Endodermal cell (in vitro differentiated cells): ENCODE measurements around the gene COL4A2. TPM values are rescaled to one million over a fixed set of nuclear protein-coding genes. Genes with fewer than 3 reads are reported as not detected.

Experiments used
- DNase-seq: peaks from one replicate; pipeline ENCODE4 v3.0.0-alpha.2; 2017
- H3K27ac ChIP-seq: 2 replicates; pipeline ENCODE4 v1.5.1; 2013; ENCODE audit warnings: mild to moderate bottlenecking, low read depth, low read length, moderate library complexity
- H3K27me3 ChIP-seq: 2 replicates; pipeline ENCODE4 v1.6.1; 2013; ENCODE audit warnings: mild to moderate bottlenecking, low read length, moderate library complexity; ENCODE audit not compliant: insufficient read depth, control insufficient read depth, poor library complexity, severe bottlenecking
- H3K36me3 ChIP-seq: 2 replicates; pipeline ENCODE4 v1.7.0; 2013; ENCODE audit warnings: mild to moderate bottlenecking, low read length, moderate library complexity; ENCODE audit not compliant: control insufficient read depth, insufficient read depth
- H3K4me1 ChIP-seq: one replicate; pipeline ENCODE4 v1.7.0; 2013; ENCODE audit warnings: low read length; ENCODE audit not compliant: control insufficient read depth, insufficient read depth
- H3K4me3 ChIP-seq: 2 replicates; pipeline ENCODE4 v1.5.1; 2013; ENCODE audit warnings: mild to moderate bottlenecking, low read length, moderate library complexity
- H3K9ac ChIP-seq: 2 replicates; pipeline ENCODE4 v1.6.1; 2013; ENCODE audit warnings: mild to moderate bottlenecking, low read length, moderate library complexity; ENCODE audit not compliant: poor library complexity, severe bottlenecking; ENCODE audit errors: extremely low read depth
- H3K9me3 ChIP-seq: 2 replicates; pipeline ENCODE4 v1.6.1; 2013; ENCODE audit warnings: mild to moderate bottlenecking, low read length, moderate library complexity; ENCODE audit not compliant: control insufficient read depth
- H3K27ac Mint-ChIP-seq: 2 replicates; pipeline ENCODE4 v1.8.0; 2020; ENCODE audit warnings: mixed read lengths
- H3K27me3 Mint-ChIP-seq: 2 replicates; pipeline ENCODE4 v1.8.0; 2021; ENCODE audit warnings: mild to moderate bottlenecking, mixed read lengths; ENCODE audit not compliant: insufficient read depth
- H3K36me3 Mint-ChIP-seq: 2 replicates; pipeline ENCODE4 v1.8.0; 2020; ENCODE audit warnings: low read depth, mixed read lengths
- H3K4me1 Mint-ChIP-seq: 2 replicates; pipeline ENCODE4 v1.8.0; 2020; ENCODE audit warnings: mixed read lengths
- H3K4me3 Mint-ChIP-seq: 2 replicates; pipeline ENCODE4 v1.8.0; 2020; ENCODE audit warnings: mild to moderate bottlenecking, moderate library complexity, mixed read lengths
- H3K9me3 Mint-ChIP-seq: 2 replicates; pipeline ENCODE4 v1.8.0; 2020; ENCODE audit warnings: mild to moderate bottlenecking, mixed read lengths
- WGBS, 2 experiments: methylation state at CpG; one replicate each; pipeline versions ENCODE4 v1.1.5 to v1.1.7; 2013; ENCODE audit warnings: missing lambda C conversion rate in 2 of 2, mixed read lengths in 1 of 2; ENCODE audit not compliant: insufficient coverage in 1 of 2, insufficient read length in 1 of 2; 5-methylcytosine and 5-hydroxymethylcytosine counted together
- total RNA-seq, 2 donors: library from RNA; stranded (reverse); fragmentation: NEBNext Ultra II Directional in 1 of 2; extraction: Animal tissue kit (Norgen Biotek cat#: 25700) in 1 of 2; gene quantifications; 2 replicates in 1 of 2; 3 replicates in 1 of 2; pipeline ENCODE4 v1.2.1, GENCODE V29; 2021
- TF ChIP-seq, protein P1 (sequence below): fragments of 200-600 bp; sonication (generic); conservative IDR thresholded peaks from 2 replicates; pipeline ENCODE4 v1.5.0; 2021; ENCODE audit warnings: antibody characterized with exemption, mild to moderate bottlenecking

Gene COL4A2
- total RNA-seq, 2 donors from 2014 or later: 388 to 398 TPM

GRCh38 chr13:110379905-110380341 is 72.8 kb downstream of the COL4A2 start:
- Histone ChIP-seq H3K27ac (peak overlapping the region; percentile 69), H3K4me3 (peak overlapping the region; percentile 56), H3K9ac (no peak overlapping the region), H3K36me3 (peaks cover 84% of the 10 kb centered on the region), H3K9me3 (peaks cover 64% of the 10 kb centered on the region), H3K27me3 (no peaks in the 10 kb centered on the region), H3K4me1 (no peaks in the 10 kb centered on the region)
- Mint-ChIP-seq H3K4me1 (peaks cover 14% of the 10 kb centered on the region), H3K4me3 (peak overlapping the region; percentile 9), H3K36me3 (peaks cover 52% of the 10 kb centered on the region), H3K9me3 (peaks cover 25% of the 10 kb centered on the region), H3K27me3 (peaks cover 19% of the 10 kb centered on the region), H3K27ac (peak overlapping the region; percentile 76)
- 17 to 35% methylated on average over 1 to 4 of the region's 4 CpGs for WGBS, 2 experiments
- TF ChIP-seq, protein P1, sequence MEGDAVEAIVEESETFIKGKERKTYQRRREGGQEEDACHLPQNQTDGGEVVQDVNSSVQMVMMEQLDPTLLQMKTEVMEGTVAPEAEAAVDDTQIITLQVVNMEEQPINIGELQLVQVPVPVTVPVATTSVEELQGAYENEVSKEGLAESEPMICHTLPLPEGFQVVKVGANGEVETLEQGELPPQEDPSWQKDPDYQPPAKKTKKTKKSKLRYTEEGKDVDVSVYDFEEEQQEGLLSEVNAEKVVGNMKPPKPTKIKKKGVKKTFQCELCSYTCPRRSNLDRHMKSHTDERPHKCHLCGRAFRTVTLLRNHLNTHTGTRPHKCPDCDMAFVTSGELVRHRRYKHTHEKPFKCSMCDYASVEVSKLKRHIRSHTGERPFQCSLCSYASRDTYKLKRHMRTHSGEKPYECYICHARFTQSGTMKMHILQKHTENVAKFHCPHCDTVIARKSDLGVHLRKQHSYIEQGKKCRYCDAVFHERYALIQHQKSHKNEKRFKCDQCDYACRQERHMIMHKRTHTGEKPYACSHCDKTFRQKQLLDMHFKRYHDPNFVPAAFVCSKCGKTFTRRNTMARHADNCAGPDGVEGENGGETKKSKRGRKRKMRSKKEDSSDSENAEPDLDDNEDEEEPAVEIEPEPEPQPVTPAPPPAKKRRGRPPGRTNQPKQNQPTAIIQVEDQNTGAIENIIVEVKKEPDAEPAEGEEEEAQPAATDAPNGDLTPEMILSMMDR: no peak
- DNase-seq: peak; percentile 83

DNA sequence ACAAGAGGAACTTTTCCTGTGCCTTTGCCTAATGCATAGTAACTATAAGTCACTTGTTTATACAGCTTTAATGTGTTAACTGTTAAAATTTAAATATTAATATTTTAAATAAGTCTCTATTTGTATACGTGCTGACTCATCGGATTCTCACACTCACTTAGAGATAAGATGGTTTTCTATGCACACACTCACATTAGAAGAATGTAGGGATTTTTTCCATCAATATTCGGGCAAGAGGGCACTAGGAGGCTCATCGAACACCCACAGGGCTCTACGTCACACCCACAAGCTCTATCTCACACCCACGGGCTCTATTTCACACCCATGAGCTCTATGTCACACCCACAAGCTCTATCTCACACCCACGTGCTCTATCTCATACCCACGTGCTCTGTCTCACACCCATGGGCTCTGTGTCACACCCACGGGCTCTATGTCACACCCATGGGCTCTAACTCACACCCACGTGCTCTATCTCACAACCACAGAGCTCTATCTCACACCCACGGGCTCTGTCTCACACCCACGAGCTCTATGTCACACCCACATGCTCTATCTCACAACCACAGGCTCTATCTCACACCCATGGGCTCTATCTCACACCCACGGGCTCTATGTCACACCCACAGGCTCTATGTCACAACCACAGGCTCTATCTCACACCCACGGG is 73.4 kb downstream of the COL4A2 start:
- Mint-ChIP-seq H3K4me1 (peaks cover 14% of the 10 kb centered on the region), H3K27ac (no peak overlapping the region), H3K27me3 (peaks cover 19% of the 10 kb centered on the region), H3K4me3 (no peak overlapping the region), H3K36me3 (peaks cover 49% of the 10 kb centered on the region), H3K9me3 (peaks cover 30% of the 10 kb centered on the region)
- TF ChIP-seq, protein P1: no peak
- H3K36me3 ChIP-seq: peaks cover 79% of the 10 kb centered on the region
- H3K9ac ChIP-seq: no peak overlapping the region
- H3K4me3 ChIP-seq: peak overlapping the region; percentile 30
- H3K9me3 ChIP-seq: peaks cover 64% of the 10 kb centered on the region
- DNase-seq: peak; percentile 61
- no peak overlapping the region for H3K27ac ChIP-seq
- WGBS, 2 experiments: 89% methylated on average over 11 to 13 of the region's 14 CpGs
- H3K27me3 ChIP-seq: no peaks in the 10 kb centered on the region
- H3K4me1 ChIP-seq: no peaks in the 10 kb centered on the region

GRCh38 chr13:110381029-110381360 is 73.9 kb downstream of the COL4A2 start:
- H3K9ac ChIP-seq: no peak overlapping the region
- Mint-ChIP-seq H3K9me3 (peaks cover 33% of the 10 kb centered on the region), H3K4me3 (no peak overlapping the region)

More at GRCh38 chr13:110381029-110381360, 73.9 kb downstream of the COL4A2 start:
- peaks cover 47% of the 10 kb centered on the region for H3K36me3 Mint-ChIP-seq
- TF ChIP-seq, protein P1: no peak
- H3K4me3 ChIP-seq: peak overlapping the region; percentile 30
- no peaks in the 10 kb centered on the region for H3K4me1 ChIP-seq
- H3K4me1 Mint-ChIP-seq: peaks cover 14% of the 10 kb centered on the region
- peaks cover 75% of the 10 kb centered on the region for H3K36me3 ChIP-seq
- 90 to 95% methylated on average over 7 to 12 of the region's 12 CpGs for WGBS, 2 experiments
- peaks cover 64% of the 10 kb centered on the region for H3K9me3 ChIP-seq
- no peak overlapping the region for H3K27ac ChIP-seq
- no peak overlapping the region for H3K27ac Mint-ChIP-seq
- peaks cover 19% of the 10 kb centered on the region for H3K27me3 Mint-ChIP-seq
- DNase-seq: no peak
- H3K27me3 ChIP-seq: no peaks in the 10 kb centered on the region
